HG02943 (cell line): ENCODE data around the gene REPIN1.
A peak's percentile ranks its signal among the peaks of the same experiment; 100 is the strongest.
"Not testable (repeated sequence)": the region's sequence is repeated elsewhere in the genome, so short reads cannot be mapped to it uniquely, and the experiment has no call there.

Experiments
- ATAC-seq: cut with Tn5 transposase; IDR thresholded peaks from one replicate; pipeline ENCODE4 v1.9.1; 2021; ENCODE audit warnings: mild to moderate bottlenecking, low read depth, moderate library complexity; ENCODE audit not compliant: unreplicated experiment

The REPIN1 gene

DNA sequence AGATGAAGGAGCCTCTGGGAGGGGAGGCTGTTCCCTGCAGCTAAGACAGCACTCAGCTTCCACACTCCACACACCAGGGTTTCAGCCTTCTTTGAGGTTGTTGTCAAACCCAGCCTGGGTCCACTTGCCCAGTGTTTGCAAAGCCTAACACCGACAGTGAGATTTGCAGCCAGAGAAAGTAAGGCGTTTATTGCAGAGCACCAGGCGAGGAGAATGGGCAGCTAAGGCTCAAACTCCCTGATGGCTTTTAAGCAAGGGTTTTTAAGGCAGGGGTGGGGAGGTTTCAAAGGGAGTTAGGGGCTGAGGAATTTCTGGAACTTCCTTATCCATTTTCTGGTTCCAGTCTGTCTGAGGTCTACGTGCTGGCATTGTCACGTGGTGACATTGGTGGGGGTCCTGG lies 5.8 kb downstream of the REPIN1 start:
- ATAC-seq = no peak

DNA sequence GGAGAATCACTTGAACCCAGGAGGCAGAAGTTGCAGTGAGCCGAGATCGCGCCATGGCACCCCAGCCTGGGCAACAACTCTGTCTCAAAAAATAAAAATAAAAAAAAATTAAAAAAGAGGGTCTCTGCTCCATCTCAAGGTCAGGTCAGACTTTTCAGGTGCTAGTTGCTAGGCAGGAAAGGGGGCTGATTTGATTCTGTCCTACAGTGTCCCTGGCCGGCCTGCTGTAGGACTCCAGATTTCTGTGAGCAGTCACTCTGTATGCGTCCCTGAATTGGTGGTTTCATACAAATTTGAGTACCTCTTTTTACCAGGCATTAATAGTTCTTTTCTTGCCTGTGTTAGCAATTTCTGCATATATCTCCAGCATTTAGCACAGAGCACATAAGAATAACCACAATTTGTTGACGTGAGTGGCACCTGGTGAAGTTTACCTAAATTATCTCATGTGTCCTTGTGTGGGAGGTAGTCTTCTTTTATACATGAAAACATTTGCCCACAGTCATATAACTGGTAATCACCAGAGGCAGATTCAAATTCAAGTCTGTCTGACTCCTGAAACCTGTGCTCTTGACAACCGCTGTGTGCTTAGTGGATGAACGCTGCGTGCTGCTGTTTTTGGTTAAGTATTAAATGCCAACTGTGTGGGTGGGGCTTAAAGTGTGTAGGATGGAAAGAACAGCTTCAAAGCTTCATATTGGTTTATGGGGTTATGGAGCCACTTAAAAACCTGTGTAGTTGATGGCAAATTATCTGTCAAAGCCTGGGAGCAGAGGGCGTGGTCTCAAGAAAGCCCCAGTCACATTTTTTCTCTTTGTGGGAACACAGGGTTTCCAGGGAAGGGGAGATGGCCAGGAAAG lies 7.3 kb downstream of the REPIN1 start:
- ATAC-seq = no peak

GRCh38 chr7:150376560-150376959 lies 7.9 kb downstream of the REPIN1 start:
- ATAC-seq = no peak

GRCh38 chr7:150377196-150377595 lies 8.6 kb downstream of the REPIN1 start:
- ATAC-seq = no peak

GRCh38 chr7:150377635-150378034 lies 9.0 kb downstream of the REPIN1 start:
- ATAC-seq = no peak

DNA sequence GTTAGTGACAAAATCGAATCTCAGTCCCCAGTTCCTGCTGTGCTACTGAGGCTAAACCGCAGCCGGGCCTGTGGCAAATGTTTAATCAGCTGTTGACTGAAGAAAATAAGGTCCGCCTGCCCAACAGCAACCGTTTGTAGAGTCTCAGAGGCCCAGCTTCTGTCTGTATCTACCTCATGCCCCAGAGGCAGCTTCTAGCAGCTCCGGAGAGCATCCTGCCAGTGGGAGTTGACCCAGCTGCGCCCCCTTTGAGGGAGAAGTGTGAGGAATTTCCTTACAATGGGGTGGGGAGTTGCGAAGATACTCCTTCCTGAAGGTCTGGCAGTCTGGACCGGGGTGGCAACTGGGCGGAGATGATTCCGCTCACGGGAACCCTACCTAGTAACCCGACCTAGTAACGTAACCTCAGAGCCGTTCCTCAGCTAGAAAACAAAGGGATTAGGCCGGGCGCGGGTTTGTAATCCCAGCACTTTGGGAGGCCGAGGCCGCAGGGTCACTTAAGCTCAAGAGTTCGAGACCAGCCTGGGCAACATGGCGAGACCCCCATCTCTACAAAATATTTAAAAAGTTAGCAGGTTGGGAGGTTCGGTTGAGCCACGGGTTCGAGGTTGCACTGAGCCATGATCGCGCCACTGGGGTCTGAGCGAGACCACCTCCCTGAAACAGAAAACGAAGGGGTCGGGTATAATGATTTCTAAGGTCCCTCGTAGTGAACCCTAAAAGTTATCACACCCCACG lies 9.7 kb downstream of the REPIN1 start:
- ATAC-seq = no peak

DNA sequence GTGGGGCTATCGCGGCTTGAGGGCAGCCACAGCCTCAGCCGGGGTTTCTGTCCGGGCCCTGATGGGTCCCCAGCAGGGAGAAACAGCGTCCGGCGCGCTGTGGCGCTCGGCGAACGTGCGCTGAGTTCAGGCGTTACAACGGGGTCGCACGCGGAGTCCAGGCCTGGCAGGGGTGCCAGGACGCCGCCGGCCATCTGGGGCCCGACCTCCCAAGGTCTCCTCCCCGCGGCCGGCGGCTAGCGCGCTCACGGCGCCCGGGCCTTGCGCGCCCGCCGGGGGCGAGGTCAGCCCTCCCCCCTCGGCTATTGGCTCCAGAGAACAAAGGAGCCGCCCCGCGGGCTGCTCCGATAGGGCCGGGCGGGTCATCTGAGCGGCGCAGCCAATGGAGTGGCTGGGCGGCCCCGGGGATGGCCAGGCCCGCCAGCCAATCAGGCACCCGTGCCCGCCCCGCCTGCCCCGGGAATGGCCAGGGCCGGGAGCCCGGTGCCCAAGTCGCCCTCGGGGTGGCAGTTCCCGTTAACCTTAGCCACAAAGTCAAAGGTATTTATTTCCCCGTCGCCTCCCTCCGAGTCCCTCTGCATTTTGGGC lies 10.3 kb downstream of the REPIN1 start, which contains the start of gene ZNF775:
ZNF775 (plus strand) TSS at position 478 of the 588 bp plus-strand sequence. CDS start 9,141 bp downstream, outside the sequence.
- ATAC-seq = peak; percentile 56

- ATAC-seq = no peak
These were observed 11.1 kb downstream of the REPIN1 start for GRCh38 chr7:150379441-150380379.

GRCh38 chr7:150380463-150380862 lies 11.8 kb downstream of the REPIN1 start:
- ATAC-seq = no peak

DNA sequence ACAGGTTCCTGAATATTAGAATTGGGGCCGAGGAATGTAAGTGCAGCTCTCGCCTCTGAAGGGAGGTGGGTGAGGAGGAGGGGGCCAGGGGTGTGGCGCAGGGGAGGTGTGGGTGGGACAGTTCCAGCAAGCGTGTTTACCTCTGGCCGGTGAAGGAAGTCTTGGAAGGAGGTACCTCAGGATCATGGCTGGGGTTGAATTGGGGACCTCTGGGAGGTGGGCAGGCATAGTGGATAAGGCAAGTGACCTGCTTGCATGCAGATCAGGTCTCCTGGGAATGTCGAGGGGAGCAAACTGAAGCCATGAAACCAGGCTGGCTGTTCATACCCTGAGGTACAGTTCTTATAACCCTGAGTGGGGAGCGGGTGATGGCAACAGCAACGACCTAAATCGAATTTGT lies 12.5 kb downstream of the REPIN1 start:
- ATAC-seq = no peak

DNA sequence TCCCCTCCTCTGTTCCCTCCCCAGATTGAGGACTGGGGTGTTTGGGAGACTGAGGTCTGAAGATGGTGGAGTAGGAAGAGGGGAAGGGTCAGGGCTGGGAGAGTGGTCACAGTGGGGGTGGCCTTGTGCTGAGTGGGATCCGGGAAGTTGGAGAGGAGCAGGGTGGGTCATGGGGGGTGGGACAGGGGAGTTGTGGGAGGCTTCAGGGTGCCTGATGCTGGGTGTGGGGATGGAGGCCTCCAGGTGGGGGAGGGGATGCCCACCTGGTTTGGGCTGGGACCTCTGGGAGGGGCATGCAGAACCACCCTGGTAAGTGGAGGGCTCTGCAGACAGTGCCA lies 13.1 kb downstream of the REPIN1 start:
- no peak for ATAC-seq

GRCh38 chr7:150382123-150382843 lies 13.7 kb downstream of the REPIN1 start:
- ATAC-seq = no peak

DNA sequence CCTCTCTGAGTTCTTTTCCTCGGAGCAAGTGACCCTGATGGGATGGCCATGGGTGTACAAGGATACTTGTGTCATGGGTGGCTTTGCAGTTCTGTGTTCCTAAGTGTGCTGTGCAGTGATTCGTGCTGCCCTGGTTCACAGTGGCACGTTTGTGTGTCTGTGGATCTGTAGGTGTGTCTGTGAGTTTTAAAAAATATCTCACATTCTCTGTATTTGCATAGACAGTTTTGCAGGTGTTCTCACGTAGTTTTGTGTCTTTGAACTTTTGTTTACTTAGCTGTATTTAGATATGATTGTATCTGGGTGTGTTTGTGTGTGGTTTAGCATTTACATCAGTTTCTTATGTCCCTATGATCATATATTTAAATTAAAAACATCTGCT lies 14.2 kb downstream of the REPIN1 start:
- ATAC-seq = no peak

GRCh38 chr7:150383710-150384397 lies 15.2 kb downstream of the REPIN1 start:
- ATAC-seq = no peak

DNA sequence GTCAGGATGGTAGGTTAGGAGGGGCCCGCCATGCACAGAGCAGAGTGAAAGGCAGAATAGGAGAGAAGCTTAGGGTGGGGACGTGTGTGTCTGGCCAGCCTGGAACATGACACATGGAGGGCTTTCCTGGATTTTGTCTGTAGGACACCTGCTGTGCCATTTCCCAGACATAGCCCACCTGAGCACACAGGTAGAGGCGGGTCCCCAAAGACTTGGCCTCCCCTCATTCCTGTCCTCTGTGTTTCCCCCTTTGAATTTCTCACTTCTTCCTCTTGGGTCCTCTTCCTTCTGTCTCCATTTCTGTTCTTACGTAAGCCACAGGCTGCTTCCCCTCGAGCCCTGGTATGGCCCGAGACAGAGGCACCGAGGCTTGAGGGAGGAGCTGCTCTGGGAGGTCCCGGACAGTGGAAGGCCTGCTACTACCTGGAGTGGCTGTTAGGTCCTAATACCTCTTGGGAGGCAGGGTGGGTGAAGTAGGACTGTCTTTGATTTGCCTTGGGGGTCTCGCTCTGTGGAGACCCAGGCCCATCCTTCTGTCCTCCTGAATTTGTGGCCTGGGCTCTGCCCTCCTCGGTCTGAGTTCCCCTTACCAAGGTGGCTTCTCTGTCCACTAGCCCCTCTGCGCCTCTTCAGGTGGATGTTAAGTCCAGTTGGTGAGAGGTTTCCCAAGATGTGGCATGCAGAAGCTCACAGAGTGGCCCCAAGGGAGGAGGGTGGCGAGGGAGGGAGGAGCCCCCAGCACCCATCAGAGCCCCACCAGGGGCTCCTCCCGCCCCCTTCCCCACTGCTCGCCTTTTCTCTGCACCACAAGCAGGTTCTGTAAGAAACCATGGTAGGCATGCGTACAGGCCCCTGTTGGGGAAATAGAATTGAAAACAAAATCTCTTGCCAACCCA lies 16.0 kb downstream of the REPIN1 start:
- no peak for ATAC-seq

- ATAC-seq = no peak
These were observed 16.7 kb downstream of the REPIN1 start for GRCh38 chr7:150385302-150385723.

DNA sequence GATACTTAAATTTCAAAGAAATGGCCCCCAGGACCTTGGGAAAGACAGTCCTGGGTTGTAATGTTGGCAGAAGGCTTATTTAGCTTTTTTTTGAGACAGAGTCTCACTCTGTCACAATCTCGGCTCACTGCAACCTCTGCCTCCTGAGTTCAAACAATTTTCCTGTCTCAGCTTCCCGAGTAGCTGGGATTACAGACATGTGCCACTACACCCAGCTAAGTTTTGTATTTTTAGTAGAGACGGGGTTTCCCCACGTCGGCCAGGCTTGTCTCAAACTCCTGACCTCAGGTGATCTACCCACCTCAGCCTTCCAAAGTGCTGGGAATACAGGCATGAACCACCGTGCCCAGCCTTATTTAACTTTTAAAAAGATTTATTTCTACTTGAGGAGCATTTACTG lies 17.3 kb downstream of the REPIN1 start:
- not testable (repeated sequence) for ATAC-seq

GRCh38 chr7:150388306-150388705 lies 19.7 kb downstream of the REPIN1 start:
- no peak for ATAC-seq
